Subcutaneous adipose tissue (tissue), 4 donors: ENCODE data around the gene NR2C1. TPM values are rescaled to one million over a fixed set of nuclear protein-coding genes. Genes with fewer than 3 reads are reported as not detected.

Source experiments
- total RNA-seq, 4 donors: library from RNA; depleted of rRNA; stranded (reverse); fragments of >200 nt; gene quantifications; one replicate each; pipeline ENCODE4 v1.1.0, GENCODE V29; 2016
- TF ChIP-seq, protein P1 (sequence below): fragments of 450-650 bp; IDR thresholded peaks from one replicate; pipeline ENCODE4 v1.5.1; 2016; ENCODE audit warnings: low read depth, mild to moderate bottlenecking, control low read depth, antibody characterized with exemption, moderate library complexity

The NR2C1 gene
- total RNA-seq, 4 donors from 2014 or later: 46.4 to 101 (median 69.5) TPM

DNA sequence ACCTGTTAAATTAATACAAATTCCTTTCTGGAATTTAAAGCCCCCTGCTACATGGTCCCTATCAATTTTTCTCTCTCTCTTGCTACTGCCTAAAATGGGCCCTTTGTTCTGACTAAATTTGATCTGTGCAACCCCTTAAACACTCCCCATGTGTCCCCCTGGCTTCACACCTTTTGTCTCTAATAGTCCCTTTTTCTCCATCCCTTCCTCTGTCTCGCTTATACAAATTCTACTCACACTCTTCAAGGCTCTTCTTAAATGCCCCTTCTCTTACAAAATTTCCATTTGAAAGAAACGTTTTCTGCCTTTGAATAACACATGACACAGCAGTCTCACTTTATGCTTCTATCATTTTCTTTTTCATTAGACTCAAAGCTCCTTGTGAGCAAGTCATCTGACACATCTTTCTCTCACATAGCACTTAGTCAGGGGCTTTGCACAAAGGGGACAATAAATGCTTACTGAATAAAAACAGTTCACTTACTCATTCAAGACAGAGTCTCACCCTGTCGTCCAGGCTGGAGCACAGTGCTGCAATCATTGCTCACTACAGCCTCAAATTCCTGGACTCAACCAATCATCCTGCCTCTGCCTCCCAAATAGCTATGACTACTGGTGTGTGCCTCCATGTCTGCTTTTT is 41.5 kb upstream of the NR2C1 start:
- TF ChIP-seq, protein P1, sequence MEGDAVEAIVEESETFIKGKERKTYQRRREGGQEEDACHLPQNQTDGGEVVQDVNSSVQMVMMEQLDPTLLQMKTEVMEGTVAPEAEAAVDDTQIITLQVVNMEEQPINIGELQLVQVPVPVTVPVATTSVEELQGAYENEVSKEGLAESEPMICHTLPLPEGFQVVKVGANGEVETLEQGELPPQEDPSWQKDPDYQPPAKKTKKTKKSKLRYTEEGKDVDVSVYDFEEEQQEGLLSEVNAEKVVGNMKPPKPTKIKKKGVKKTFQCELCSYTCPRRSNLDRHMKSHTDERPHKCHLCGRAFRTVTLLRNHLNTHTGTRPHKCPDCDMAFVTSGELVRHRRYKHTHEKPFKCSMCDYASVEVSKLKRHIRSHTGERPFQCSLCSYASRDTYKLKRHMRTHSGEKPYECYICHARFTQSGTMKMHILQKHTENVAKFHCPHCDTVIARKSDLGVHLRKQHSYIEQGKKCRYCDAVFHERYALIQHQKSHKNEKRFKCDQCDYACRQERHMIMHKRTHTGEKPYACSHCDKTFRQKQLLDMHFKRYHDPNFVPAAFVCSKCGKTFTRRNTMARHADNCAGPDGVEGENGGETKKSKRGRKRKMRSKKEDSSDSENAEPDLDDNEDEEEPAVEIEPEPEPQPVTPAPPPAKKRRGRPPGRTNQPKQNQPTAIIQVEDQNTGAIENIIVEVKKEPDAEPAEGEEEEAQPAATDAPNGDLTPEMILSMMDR: no peak

DNA sequence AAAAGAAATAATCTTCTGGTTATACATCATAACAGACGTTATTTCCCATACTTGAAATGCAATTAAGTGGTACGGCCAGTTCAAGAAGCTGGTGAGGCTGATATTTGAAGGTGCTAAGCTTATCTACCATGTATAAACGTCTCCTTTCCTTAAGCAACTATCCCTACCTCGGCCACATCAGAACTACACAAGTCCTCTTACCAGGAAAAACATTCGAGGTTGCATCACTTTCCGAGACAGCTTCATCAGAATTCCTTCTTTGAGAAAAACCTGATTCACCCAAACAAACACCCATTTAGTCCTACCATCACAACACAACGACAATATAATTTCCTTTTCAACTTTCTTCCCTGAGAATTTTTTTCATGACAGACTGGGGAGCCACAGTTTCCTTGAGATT is 33.9 kb upstream of the NR2C1 start:
- TF ChIP-seq, protein P1: no peak

DNA sequence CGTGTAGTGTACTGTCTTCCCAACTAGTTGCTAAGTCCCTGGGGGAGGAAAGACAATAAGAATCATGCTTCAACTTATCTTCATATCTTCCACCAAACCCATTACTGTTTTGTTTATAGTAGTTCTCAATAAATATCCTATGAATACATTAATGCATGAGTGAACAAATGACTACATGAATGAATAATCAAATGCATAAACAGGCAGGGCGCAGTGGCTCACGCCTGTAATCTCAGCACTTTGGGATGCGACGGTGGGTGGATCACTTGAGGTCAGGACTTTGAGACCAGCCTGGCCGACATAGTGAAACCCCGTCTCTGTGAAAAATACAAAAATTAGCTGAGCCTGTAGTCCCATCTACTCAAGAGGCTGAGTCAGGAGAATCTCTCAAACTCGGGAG is 32.1 kb upstream of the NR2C1 start:
- TF ChIP-seq, protein P1: no peak

DNA sequence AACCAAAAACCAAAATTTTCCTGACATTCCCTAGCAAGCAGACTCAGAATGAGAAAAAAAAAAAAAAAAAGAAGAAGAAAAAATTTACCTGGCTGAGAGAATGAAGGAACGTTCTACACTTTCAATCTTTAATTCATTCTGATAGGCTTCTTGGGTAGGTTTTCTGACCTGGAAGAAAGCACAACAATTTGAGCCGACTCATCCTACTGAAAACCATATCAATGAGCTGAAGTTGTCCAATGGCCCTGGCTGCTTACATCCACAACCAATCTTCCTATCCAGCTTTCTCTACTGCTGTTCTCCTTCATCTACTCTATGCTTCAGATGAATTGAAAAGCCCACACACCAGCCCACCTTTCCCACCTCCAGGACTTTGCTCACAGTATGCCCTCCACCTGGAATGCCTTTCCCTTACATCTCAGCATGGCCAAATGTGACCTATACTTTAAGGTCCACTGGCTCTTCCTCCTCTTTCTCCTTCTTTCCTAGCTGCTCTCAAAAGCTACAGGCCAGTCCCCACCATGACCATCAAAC is 31.6 kb upstream of the NR2C1 start:
- TF ChIP-seq, protein P1: no peak

DNA sequence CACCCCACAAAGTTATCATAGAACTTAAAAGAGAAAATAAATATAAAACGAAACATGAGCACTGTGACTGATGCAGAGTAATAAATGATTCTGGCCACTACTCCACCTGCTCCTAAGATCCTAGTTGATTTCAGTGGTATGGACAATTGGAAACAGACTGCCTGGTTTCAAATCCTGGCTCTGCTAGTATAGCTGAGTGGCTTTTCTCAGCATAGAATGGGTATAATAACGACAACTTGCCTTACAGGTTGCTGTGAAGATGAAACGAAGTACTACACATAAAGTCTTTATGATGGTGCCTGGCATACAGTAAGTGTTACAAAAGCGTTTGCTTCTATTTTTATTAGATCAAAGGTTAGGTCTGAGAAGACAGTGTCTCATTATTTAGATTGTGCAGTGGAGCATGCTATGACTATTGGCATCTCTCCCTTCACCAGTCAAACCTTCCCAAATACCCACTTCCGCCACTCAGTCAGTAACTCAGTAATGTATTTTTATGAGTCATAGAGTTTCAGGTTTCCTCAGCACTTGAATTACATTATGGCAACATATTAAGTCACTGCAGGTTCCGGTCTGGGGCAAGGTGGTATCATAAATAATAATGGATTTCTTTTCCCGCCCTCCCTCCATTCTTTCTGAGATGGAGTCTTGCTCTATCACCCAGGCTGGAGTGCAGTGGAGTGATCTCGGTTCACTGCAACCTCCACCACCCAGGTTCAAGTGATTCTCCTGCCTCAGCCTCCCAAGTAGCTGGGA is 29.7 kb upstream of the NR2C1 start:
- TF ChIP-seq, protein P1: no peak

DNA sequence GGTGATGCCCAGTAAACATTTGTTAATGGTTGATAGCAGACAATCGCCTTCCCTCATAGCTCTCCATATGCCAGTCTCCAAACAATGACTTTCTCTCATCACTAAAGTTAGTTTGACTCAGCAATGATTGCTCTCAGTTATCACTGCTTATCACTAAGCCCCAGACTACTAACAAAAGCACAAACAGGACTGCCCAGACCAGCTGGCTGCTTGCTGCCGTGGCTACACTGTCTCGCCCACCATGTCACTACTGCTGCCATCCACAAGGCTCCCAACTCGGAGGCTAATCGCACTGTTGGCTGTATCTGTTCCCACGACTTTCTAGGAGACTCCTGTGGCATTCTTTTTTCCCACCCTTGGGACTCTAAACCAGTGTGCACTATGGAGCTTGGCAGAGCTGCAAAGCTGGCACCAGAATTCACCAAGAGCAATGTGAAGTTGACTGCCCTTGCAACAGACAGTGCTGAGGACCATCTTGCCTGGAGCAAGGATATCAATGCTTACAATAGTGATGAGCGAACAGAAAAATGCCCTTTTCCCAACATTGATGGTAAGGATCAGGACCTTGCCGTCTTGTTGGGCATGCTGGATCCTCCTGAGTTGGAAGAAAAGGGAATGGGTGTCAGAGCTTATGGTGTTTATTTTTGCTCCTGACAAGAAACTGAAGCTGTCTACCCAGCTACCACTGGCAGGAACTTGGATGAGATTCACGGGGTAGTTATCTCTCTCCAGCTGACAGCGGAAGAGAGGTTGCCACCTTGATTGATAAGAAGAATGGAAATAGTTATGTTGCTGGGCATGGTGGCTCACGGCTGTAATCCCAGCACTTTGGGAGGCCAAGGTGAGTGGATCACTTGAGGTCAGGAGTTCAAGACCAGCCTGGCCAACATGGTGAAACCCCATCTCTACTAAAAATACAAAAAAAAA is 27.1 kb upstream of the NR2C1 start:
- TF ChIP-seq, protein P1: no peak
